OCI-LY1 (cell line): Measurements from ENCODE around the gene FAM8A1.
A peak's percentile ranks its signal among the peaks of the same experiment; 100 is the strongest.
"Not testable (repeated sequence)": the region's sequence is repeated elsewhere in the genome, so short reads cannot be mapped to it uniquely, and the experiment has no call there.

Experiments used
- H2AFZ ChIP-seq: fragments of 200-600 bp; sonication (generic), shearing (Covaris generic); 2 replicates; pipeline ENCODE4 v1.6.0; 2014; ENCODE audit warnings: antibody characterized with exemption, mild to moderate bottlenecking, low read length
- H3F3A ChIP-seq: fragments of 200-600 bp; sonication (generic), shearing (Covaris generic); 2 replicates; pipeline ENCODE4 v1.6.0; 2014; ENCODE audit warnings: mild to moderate bottlenecking, antibody characterized with exemption, low read length, moderate library complexity; ENCODE audit not compliant: insufficient read depth
- H3K27ac ChIP-seq: fragments of 200-600 bp; sonication (generic); 2 replicates; pipeline ENCODE4 v1.5.1; 2014; ENCODE audit warnings: low read length, mixed run types, mild to moderate bottlenecking, low read depth; ENCODE audit not compliant: poor library complexity, severe bottlenecking
- H3K27me3 ChIP-seq: fragments of 200-600 bp; sonication (generic); 2 replicates; pipeline ENCODE4 v1.6.0; 2014; ENCODE audit warnings: antibody characterized with exemption, mild to moderate bottlenecking, low read length, moderate library complexity; ENCODE audit not compliant: insufficient read depth
- H3K36me3 ChIP-seq: fragments of 200-600 bp; sonication (generic); 2 replicates; pipeline ENCODE4 v1.6.1; 2014; ENCODE audit warnings: mild to moderate bottlenecking, antibody characterized with exemption, low read length, moderate library complexity, mixed read lengths; ENCODE audit not compliant: insufficient read depth
- H3K4me1 ChIP-seq: fragments of 200-600 bp; sonication (generic); 2 replicates; pipeline ENCODE4 v1.5.1; 2014; ENCODE audit warnings: mild to moderate bottlenecking, low read length, moderate library complexity; ENCODE audit not compliant: insufficient read depth, severe bottlenecking
- H3K4me2 ChIP-seq: fragments of 200-600 bp; sonication (generic), shearing (Covaris generic); 2 replicates; pipeline ENCODE4 v1.6.1; 2014; ENCODE audit warnings: low read length
- H3K4me3 ChIP-seq: fragments of 200-600 bp; sonication (generic); 2 replicates; pipeline ENCODE4 v1.5.1; 2014; ENCODE audit warnings: low read length, low read depth, mild to moderate bottlenecking, mixed read lengths; ENCODE audit not compliant: poor library complexity, severe bottlenecking
- H3K79me2 ChIP-seq: fragments of 200-600 bp; shearing (Covaris generic); 2 replicates; pipeline ENCODE4 v1.6.1; 2016; ENCODE audit warnings: mixed run types, low read length, mixed read lengths; ENCODE audit not compliant: insufficient read depth
- H3K9ac ChIP-seq: fragments of 200-600 bp; sonication (generic), shearing (Covaris generic); 2 replicates; pipeline ENCODE4 v1.6.1; 2014; ENCODE audit warnings: mild to moderate bottlenecking, low read length, mixed read lengths
- H3K9me2 ChIP-seq: fragments of 200-600 bp; sonication (generic), shearing (Covaris generic); 2 replicates; pipeline ENCODE4 v1.6.1; 2014; ENCODE audit warnings: low read depth, mild to moderate bottlenecking, low read length, mixed read lengths
- H3K9me3 ChIP-seq: fragments of 200-600 bp; shearing (Covaris generic); 2 replicates; pipeline ENCODE4 v1.6.1; 2014; ENCODE audit warnings: low read length, mixed read lengths
- H4K20me1 ChIP-seq: fragments of 200-600 bp; sonication (generic), shearing (Covaris generic); 2 replicates; pipeline ENCODE4 v1.6.0; 2016; ENCODE audit warnings: mild to moderate bottlenecking, low read length; ENCODE audit not compliant: insufficient read depth
- EZH2 ChIP-seq: fragments of 200-600 bp; sonication (generic), shearing (Covaris generic); IDR thresholded peaks from 2 replicates; pipeline ENCODE4 v1.8.0; 2017; ENCODE audit warnings: borderline replicate concordance, mixed run types, mild to moderate bottlenecking, antibody characterized with exemption, low read length, moderate library complexity, mixed read lengths
- TF ChIP-seq, protein P1 (sequence below): fragments of 200-600 bp; sonication (generic), shearing (Covaris generic); IDR thresholded peaks from 2 replicates; pipeline ENCODE4 v1.5.1; 2017; ENCODE audit warnings: mild to moderate bottlenecking, antibody characterized with exemption, low read length, moderate library complexity, mixed read lengths

Gene FAM8A1

DNA sequence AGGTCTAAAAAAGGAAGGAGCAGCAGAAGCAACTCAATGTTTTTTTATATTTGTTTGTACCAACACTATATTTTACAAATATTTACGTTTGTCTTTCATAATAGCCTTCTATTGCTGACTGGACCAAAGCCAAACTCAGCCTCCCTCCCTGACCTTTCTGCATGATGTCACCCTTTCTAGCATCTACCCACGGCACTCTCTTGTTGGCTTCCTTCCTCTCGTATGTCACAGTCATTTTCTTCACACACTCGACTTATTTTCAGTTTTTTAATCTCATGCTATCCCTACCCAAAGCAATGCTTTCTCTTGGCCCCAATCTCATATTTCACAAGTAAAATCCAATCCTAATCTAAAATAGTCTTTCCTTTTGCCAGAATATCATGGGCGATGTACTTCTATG is 16.3 kb upstream of the FAM8A1 start:
- Histone ChIP-seq H3K4me3 (no peak overlapping the region), H3K79me2 (no peaks in the 10 kb centered on the region), H3K4me2 (no peak overlapping the region), H3F3A (no peaks in the 10 kb centered on the region), H4K20me1 (no peaks in the 10 kb centered on the region), H3K36me3 (no peaks in the 10 kb centered on the region), H3K9me2 (no peaks in the 10 kb centered on the region), H3K9ac (no peak overlapping the region), H3K27me3 (no peaks in the 10 kb centered on the region), H3K4me1 (no peaks in the 10 kb centered on the region), H3K9me3 (no peaks in the 10 kb centered on the region), H2AFZ (no peak overlapping the region), H3K27ac (no peak overlapping the region)
- TF ChIP-seq EZH2, result no peak
- TF ChIP-seq, protein P1, sequence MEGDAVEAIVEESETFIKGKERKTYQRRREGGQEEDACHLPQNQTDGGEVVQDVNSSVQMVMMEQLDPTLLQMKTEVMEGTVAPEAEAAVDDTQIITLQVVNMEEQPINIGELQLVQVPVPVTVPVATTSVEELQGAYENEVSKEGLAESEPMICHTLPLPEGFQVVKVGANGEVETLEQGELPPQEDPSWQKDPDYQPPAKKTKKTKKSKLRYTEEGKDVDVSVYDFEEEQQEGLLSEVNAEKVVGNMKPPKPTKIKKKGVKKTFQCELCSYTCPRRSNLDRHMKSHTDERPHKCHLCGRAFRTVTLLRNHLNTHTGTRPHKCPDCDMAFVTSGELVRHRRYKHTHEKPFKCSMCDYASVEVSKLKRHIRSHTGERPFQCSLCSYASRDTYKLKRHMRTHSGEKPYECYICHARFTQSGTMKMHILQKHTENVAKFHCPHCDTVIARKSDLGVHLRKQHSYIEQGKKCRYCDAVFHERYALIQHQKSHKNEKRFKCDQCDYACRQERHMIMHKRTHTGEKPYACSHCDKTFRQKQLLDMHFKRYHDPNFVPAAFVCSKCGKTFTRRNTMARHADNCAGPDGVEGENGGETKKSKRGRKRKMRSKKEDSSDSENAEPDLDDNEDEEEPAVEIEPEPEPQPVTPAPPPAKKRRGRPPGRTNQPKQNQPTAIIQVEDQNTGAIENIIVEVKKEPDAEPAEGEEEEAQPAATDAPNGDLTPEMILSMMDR, result no peak

DNA sequence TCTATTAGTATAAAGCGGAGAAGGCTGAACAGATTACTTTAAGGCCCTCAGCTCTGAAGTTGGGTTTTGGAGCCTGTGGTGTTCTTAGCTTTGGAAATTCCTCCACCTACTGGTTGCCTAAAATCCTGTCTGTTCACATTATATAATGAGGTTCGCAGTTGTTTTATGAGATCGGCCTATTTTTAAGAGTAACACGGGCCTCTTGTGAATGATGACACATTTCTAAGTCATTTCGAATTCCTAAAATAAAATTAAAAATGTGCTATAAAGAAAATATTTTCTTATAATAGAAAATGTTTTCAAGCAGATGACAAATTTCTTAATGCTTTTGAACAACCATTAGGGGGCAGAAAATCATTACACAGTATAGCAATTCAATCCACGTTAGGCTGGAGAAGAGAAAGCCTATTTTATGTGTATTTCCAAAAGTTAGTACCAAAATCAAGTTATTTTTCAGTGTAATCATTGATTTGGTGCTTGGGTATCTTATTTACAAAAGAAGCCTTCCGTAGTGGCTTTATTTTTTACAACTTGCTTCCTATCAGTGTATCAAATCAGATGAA is 15.8 kb upstream of the FAM8A1 start:
- Histone ChIP-seq H3K4me1 (no peaks in the 10 kb centered on the region), H3K36me3 (no peaks in the 10 kb centered on the region), H3K9me3 (no peaks in the 10 kb centered on the region), H3K9me2 (no peaks in the 10 kb centered on the region), H3F3A (no peaks in the 10 kb centered on the region), H3K4me2 (no peak overlapping the region), H3K9ac (no peak overlapping the region), H3K27ac (no peak overlapping the region), H4K20me1 (no peaks in the 10 kb centered on the region), H3K79me2 (no peaks in the 10 kb centered on the region), H2AFZ (no peak overlapping the region), H3K4me3 (no peak overlapping the region), H3K27me3 (no peaks in the 10 kb centered on the region)
- no peak for TF ChIP-seq EZH2
- TF ChIP-seq, protein P1, result peak; percentile 82

DNA sequence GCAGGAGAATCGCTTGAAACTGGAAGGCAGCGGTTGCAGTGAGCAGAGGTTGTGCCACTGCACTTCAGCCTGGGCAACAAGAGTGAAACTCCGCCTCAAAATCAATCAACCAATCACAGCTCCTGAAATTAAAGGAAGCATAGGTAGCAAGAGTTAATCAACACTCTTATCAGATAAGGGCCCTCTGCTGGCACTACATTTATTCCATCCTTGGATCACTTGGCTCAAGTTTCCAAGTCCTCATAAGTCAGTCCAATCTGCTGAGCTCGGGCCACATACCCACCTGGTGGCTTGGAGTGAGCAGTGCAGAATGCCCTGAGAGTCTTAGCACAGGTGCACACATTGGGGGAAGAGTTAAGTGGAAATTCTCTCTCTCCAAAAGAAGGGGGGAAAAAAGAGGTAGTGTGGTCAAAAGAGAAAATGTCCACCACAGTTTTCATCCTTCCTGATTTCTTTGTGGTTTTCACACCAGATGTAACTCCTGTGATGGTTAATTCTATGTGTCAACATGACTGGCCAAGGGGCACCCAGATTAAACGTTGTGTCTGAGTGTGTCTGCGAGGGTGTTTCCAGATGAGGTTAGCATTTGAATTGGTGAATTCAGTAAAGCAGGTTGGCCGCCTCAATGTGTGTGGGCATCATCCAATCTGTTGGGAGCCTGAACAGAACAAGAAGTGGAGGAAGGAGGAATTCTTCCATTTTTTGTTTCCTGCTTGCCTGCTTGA is 14.2 kb upstream of the FAM8A1 start:
- Histone ChIP-seq H4K20me1 (no peaks in the 10 kb centered on the region), H3K4me2 (no peak overlapping the region), H3K9me2 (no peaks in the 10 kb centered on the region), H3K9me3 (no peaks in the 10 kb centered on the region), H3K4me1 (no peaks in the 10 kb centered on the region), H3K79me2 (no peaks in the 10 kb centered on the region), H3K36me3 (no peaks in the 10 kb centered on the region), H3K27ac (no peak overlapping the region), H3K27me3 (no peaks in the 10 kb centered on the region), H3K4me3 (no peak overlapping the region), H2AFZ (no peak overlapping the region), H3K9ac (no peak overlapping the region), H3F3A (no peaks in the 10 kb centered on the region)
- TF ChIP-seq, protein P1, result peak; percentile 22; the same call in 1 of the 2 replicates
- no peak for TF ChIP-seq EZH2

DNA sequence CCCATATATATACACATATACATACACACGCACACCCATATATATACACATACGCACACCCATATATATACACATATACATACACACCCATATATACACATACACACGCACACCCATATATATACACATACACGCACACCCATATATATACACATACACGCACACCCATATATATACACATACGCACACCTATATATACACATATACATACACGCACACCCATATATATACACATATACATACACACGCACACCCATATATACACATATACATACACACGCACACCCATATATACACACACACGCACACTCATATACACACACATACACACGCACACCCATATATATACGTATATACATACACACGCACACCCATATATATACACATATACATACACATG is 13.5 kb upstream of the FAM8A1 start:
- H3K9me2 ChIP-seq, H2AFZ ChIP-seq, H3K9ac ChIP-seq, H3K4me1 ChIP-seq, H3K27ac ChIP-seq, H3K79me2 ChIP-seq, H3K4me2 ChIP-seq, H3K36me3 ChIP-seq, H4K20me1 ChIP-seq, H3F3A ChIP-seq, H3K9me3 ChIP-seq, H3K27me3 ChIP-seq, H3K4me3 ChIP-seq: not testable (repeated sequence)
